ENCODE data around the gene APBB3.

The APBB3 gene

DNA sequence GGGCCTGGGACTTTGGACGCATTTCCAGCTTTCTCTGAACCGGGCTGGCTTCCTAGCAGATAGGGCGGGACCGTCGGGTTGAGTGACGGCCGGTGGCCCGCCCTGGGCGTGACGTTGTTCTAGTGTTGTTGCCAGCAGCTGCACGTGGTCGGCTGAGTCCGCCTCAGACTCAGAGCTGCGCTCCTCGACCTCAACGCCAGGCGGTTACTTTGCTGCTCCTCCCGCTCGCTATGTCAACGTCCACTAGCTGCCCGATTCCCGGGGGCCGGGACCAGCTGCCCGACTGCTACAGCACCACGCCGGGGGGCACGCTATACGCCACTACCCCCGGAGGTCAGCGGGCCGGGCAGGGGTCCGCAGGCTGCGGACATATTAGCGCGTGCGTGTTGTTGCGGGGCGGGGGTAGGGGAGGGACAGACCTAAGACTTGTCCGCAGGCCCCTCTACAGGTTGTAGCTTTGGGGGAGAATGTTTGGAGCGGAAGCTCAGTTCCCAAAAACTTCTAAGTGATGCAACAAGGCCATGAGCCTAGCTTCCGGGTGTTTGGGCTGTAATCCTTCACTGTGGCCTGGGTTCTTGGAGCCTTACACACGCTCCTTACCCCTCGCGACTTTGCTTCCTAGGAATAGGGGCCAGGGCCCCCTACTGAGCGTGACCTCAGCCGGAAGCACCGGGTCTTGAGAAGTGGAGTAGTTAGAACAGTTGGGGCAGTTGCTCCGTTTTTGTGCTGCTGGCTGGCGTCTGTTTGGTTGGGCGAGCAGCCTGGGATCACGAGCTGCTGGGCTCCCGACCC is 16.7 kb downstream of the APBB3 start, which contains the start of gene EIF4EBP3:
Gene EIF4EBP3 (plus strand): TSS at position 155 of the 792 bp plus-strand sequence. CDS start 76 bp downstream, at position 231.
- peak within 1 kb of the TSS; percentile 44 for H3K4me3 ChIP-seq (ENCODE audit: low read depth, low read length)
- no peaks in the 10 kb centered on the region for H3K9me3 ChIP-seq (ENCODE audit: severe bottlenecking)
- TF ChIP-seq, protein P1, sequence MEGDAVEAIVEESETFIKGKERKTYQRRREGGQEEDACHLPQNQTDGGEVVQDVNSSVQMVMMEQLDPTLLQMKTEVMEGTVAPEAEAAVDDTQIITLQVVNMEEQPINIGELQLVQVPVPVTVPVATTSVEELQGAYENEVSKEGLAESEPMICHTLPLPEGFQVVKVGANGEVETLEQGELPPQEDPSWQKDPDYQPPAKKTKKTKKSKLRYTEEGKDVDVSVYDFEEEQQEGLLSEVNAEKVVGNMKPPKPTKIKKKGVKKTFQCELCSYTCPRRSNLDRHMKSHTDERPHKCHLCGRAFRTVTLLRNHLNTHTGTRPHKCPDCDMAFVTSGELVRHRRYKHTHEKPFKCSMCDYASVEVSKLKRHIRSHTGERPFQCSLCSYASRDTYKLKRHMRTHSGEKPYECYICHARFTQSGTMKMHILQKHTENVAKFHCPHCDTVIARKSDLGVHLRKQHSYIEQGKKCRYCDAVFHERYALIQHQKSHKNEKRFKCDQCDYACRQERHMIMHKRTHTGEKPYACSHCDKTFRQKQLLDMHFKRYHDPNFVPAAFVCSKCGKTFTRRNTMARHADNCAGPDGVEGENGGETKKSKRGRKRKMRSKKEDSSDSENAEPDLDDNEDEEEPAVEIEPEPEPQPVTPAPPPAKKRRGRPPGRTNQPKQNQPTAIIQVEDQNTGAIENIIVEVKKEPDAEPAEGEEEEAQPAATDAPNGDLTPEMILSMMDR (IDR thresholded peaks at IDR 0.05; ENCODE audit: low read depth, low read length), result peak; percentile 48
- peak; percentile 93 for DNase-seq
- peak within 1 kb of the TSS; percentile 66 for H3K27ac ChIP-seq
- H3K27me3 ChIP-seq (ENCODE audit: insufficient read depth, low read depth, severe bottlenecking), result no peaks in the 10 kb centered on the region
- peaks cover 59% of the 10 kb centered on the region for H3K36me3 ChIP-seq

DNA sequence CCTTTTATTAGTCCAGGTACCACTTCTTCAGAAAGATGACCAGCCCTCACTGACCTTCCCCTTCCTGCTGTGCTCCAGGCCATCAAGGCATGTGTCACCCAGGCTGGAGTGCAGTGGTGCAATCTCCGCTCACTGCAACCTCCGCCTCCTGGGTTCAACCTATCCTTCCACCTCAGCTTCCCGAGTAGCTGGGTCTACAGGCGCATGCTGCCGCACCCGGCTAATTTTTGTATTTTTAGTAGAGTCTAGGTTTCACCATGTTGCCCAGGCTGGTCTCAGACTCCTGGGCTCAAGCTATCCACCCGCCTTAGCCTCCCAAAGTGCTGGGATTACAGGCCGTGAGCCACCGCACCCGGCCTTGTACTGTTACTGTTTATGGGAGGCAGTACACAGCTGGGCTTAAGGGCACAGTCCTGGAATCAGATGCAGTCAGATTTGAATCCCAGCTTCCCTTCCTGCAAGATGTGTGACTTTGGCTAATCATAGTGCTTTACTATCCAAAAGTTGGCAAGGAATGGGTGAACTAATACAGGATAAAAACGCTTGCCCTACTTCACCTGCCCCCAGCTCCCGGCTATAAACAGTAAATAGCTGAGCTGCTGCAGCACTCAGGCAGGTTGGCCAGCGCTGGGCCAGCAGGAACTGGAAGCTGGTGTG is 17.4 kb downstream of the APBB3 start:
- DNase-seq, result no peak
- H3K27ac ChIP-seq, result peak overlapping the region; percentile 66
- peaks cover 62% of the 10 kb centered on the region for H3K36me3 ChIP-seq
- H3K27me3 ChIP-seq (ENCODE audit: insufficient read depth, low read depth, severe bottlenecking), result no peaks in the 10 kb centered on the region
- H3K4me3 ChIP-seq (ENCODE audit: low read depth, low read length), result peak overlapping the region; percentile 44
- H3K9me3 ChIP-seq (ENCODE audit: severe bottlenecking), result no peaks in the 10 kb centered on the region
- TF ChIP-seq, protein P1 (IDR thresholded peaks at IDR 0.05; ENCODE audit: low read depth, low read length), result no peak

DNA sequence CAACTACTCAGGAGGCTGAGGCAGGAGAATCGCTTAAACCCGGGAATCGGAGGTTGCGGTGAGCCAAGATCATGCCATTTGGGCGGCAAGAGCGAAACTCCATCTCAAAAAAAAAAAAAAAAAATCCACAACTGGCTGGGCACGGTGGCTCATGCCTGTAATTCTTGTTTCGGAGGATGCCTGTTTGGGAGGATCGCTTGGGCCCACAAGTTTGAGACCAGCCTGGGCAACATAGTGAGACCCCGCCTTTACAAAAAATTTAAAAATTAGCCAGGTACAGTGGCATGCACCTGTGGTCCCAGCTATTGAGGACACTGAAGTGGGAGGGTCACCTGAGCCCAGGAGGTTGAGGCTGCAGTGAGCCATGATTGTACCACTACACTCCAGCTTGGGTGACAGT is 18.8 kb downstream of the APBB3 start:
- TF ChIP-seq, protein P1 (IDR thresholded peaks at IDR 0.05; ENCODE audit: low read depth, low read length), result no peak
- DNase-seq, result no peak
- H3K36me3 ChIP-seq, result peaks cover 63% of the 10 kb centered on the region

DNA sequence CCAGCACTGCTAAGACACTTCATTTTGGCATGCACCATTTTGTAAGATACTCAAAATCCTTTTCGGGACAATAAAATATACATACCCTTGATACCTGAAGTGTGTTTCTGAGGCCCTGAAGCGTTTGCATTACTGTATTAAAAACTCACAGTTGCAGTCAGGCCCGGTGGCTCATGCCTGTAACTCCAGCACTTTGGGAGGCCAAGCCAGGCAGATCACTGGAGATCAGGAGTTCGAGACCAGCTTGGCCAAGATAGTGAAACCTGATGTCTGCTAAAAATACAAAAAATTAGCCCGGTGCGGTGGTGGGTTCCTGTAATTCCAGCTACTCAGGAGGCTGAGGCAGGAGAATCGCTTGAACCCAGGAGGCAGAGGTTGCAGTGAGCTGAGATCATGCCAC is 19.4 kb downstream of the APBB3 start:
- TF ChIP-seq, protein P1 (IDR thresholded peaks at IDR 0.05; ENCODE audit: low read depth, low read length), result no peak
- peaks cover 63% of the 10 kb centered on the region for H3K36me3 ChIP-seq

More for the DNA sequence above, 18.8 kb downstream of the APBB3 start:
- Histone ChIP-seq H3K4me3 (ENCODE audit: low read depth, low read length) (no peak overlapping the region), H3K27me3 (ENCODE audit: insufficient read depth, low read depth, severe bottlenecking) (no peaks in the 10 kb centered on the region), H3K27ac (no peak overlapping the region), H3K9me3 (ENCODE audit: severe bottlenecking) (no peaks in the 10 kb centered on the region)

DNA sequence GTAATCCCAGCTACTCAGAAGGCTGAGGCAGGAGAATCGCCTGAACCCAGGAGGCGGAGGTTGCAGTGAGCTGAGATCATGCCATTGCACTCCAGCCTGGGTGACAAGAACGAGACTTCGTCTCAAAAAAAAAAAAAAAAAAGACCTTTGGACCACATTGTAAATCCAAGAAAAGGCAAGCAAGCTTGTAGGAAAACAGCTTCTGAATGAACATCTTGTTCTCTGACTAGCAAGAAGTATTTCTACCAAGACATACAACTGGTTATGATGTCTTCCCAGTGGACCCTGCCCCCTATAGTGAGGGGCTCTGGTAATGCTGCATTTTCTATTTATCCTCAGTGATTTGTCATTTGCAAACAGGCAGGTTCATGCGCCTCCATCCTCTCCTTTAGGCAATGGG is 21.4 kb downstream of the APBB3 start:
- Histone ChIP-seq H3K27me3 (ENCODE audit: insufficient read depth, low read depth, severe bottlenecking) (no peaks in the 10 kb centered on the region), H3K9me3 (ENCODE audit: severe bottlenecking) (no peaks in the 10 kb centered on the region), H3K27ac (no peak overlapping the region), H3K4me3 (ENCODE audit: low read depth, low read length) (no peak overlapping the region), H3K36me3 (peaks cover 71% of the 10 kb centered on the region)
- no peak for DNase-seq
- TF ChIP-seq, protein P1 (IDR thresholded peaks at IDR 0.05; ENCODE audit: low read depth, low read length), result no peak

More for the DNA sequence above, 19.4 kb downstream of the APBB3 start:
- DNase-seq, result no peak
- H3K27me3 ChIP-seq (ENCODE audit: insufficient read depth, low read depth, severe bottlenecking), result no peaks in the 10 kb centered on the region
- no peaks in the 10 kb centered on the region for H3K9me3 ChIP-seq (ENCODE audit: severe bottlenecking)
- no peak overlapping the region for H3K27ac ChIP-seq
- H3K4me3 ChIP-seq (ENCODE audit: low read depth, low read length), result no peak overlapping the region
